Calu3 (cell line): Measurements from ENCODE around the gene YIF1A. TPM values are rescaled to one million over a fixed set of nuclear protein-coding genes. Genes with fewer than 3 reads are reported as not detected.
A peak's percentile ranks its signal among the peaks of the same experiment; 100 is the strongest.
"Not testable (repeated sequence)": the region's sequence is repeated elsewhere in the genome, so short reads cannot be mapped to it uniquely, and the experiment has no call there.

Experiments
- BruUV-seq: library from RNA; stranded (reverse); fragments of 400-500 nt; replicated peaks from 2 replicates; lab custom pipeline; 2021; lab: Mats Ljungman, UMichigan
- CTCF ChIA-PET: fragments of 300-600 bp; sonication (Branson Sonifier 250); formaldehyde crosslinking; loops from one replicate; lab custom pipeline; 2022; ENCODE audit warnings: antibody characterized with exemption; lab: Charles Lee
- DNase-seq: peaks from one replicate; pipeline ENCODE4 v3.0.0; 2022
- H3K27ac Mint-ChIP-seq: one replicate; pipeline ENCODE4 v1.8.0; 2022; ENCODE audit warnings: mixed read lengths; ENCODE audit not compliant: unreplicated experiment
- H3K27me3 Mint-ChIP-seq: one replicate; pipeline ENCODE4 v1.8.0; 2022; ENCODE audit warnings: mixed read lengths; ENCODE audit not compliant: unreplicated experiment
- H3K36me3 Mint-ChIP-seq: one replicate; pipeline ENCODE4 v1.8.0; 2022; ENCODE audit warnings: mild to moderate bottlenecking, moderate library complexity, mixed read lengths; ENCODE audit not compliant: insufficient read depth, unreplicated experiment
- H3K4me1 Mint-ChIP-seq: one replicate; pipeline ENCODE4 v1.8.0; 2022; ENCODE audit warnings: mild to moderate bottlenecking, low read depth, mixed read lengths; ENCODE audit not compliant: unreplicated experiment
- H3K4me3 Mint-ChIP-seq: one replicate; pipeline ENCODE4 v1.8.0; 2022; ENCODE audit warnings: mild to moderate bottlenecking, low read depth, moderate library complexity, mixed read lengths; ENCODE audit not compliant: unreplicated experiment
- H3K9me3 Mint-ChIP-seq: one replicate; pipeline ENCODE4 v1.8.0; 2022; ENCODE audit warnings: low read depth, mixed read lengths; ENCODE audit not compliant: unreplicated experiment
- intact Hi-C: fragments of 100-400 bp; cut with micrococcal nuclease; formaldehyde crosslinking; loops from one replicate; pipeline ENCODE4 v1.10.0; 2022; ENCODE audit not compliant: unreplicated experiment
- total RNA-seq: library from RNA; stranded (reverse); gene quantifications from 2 replicates; pipeline ENCODE4 v1.2.3, GENCODE V29; 2022
- TF ChIP-seq, protein P1 (sequence below): fragments of 200-600 bp; IDR thresholded peaks from one replicate; pipeline ENCODE4 v1.8.0; 2022; ENCODE audit warnings: antibody characterized with exemption; ENCODE audit not compliant: unreplicated experiment

The YIF1A gene
- total RNA-seq, 1 experiment from 2014 or later, result 98.8 TPM

- intact Hi-C loops, result no loop called here
- peak; percentile 97 for DNase-seq
These were observed 23.8 kb upstream of the YIF1A start for GRCh38 chr11:66312549-66313320.

GRCh38 chr11:66311965-66312548, 23.1 kb upstream of the YIF1A start:
- H3K4me1 Mint-ChIP-seq, result peaks cover 9% of the 10 kb centered on the region
- BruUV-seq, result no TSS peak
- TF ChIP-seq, protein P1, sequence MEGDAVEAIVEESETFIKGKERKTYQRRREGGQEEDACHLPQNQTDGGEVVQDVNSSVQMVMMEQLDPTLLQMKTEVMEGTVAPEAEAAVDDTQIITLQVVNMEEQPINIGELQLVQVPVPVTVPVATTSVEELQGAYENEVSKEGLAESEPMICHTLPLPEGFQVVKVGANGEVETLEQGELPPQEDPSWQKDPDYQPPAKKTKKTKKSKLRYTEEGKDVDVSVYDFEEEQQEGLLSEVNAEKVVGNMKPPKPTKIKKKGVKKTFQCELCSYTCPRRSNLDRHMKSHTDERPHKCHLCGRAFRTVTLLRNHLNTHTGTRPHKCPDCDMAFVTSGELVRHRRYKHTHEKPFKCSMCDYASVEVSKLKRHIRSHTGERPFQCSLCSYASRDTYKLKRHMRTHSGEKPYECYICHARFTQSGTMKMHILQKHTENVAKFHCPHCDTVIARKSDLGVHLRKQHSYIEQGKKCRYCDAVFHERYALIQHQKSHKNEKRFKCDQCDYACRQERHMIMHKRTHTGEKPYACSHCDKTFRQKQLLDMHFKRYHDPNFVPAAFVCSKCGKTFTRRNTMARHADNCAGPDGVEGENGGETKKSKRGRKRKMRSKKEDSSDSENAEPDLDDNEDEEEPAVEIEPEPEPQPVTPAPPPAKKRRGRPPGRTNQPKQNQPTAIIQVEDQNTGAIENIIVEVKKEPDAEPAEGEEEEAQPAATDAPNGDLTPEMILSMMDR, result peak; percentile 75
- peak; percentile 90 for DNase-seq
- H3K9me3 Mint-ChIP-seq, result no peaks in the 10 kb centered on the region
- CTCF ChIA-PET, result interaction anchor here (0.5 to 3.3 kb wide), 23 partner anchors 10 to 127 kb away, joined by 3 to 32 read pairs (median 4); partner anchors contain the start of genes MRPL11, RAB1B, RIN1 and SLC29A2
- peak overlapping the region; percentile 83 for H3K27ac Mint-ChIP-seq
- H3K4me3 Mint-ChIP-seq, result peak overlapping the region; percentile 90
- peaks cover 49% of the 10 kb centered on the region for H3K27me3 Mint-ChIP-seq
- H3K36me3 Mint-ChIP-seq, result peaks cover 24% of the 10 kb centered on the region
- intact Hi-C loops, result loop anchor here (2.0 kb wide), 1 partner anchor 77 kb away; no protein-coding TSS in a partner anchor

More at GRCh38 chr11:66312549-66313320, 23.8 kb upstream of the YIF1A start:
- Mint-ChIP-seq H3K4me3 (peak overlapping the region; percentile 90), H3K9me3 (no peaks in the 10 kb centered on the region), H3K36me3 (peaks cover 24% of the 10 kb centered on the region), H3K4me1 (peaks cover 9% of the 10 kb centered on the region), H3K27ac (peak overlapping the region; percentile 83), H3K27me3 (peaks cover 43% of the 10 kb centered on the region)
- CTCF ChIA-PET, result interaction anchor here (0.5 to 3.3 kb wide), 21 partner anchors 10 to 126 kb away, joined by 3 to 32 read pairs (median 5); partner anchors contain the start of genes BRMS1, MRPL11, RAB1B and RIN1
- TF ChIP-seq, protein P1, result no peak
- no TSS peak for BruUV-seq

DNA sequence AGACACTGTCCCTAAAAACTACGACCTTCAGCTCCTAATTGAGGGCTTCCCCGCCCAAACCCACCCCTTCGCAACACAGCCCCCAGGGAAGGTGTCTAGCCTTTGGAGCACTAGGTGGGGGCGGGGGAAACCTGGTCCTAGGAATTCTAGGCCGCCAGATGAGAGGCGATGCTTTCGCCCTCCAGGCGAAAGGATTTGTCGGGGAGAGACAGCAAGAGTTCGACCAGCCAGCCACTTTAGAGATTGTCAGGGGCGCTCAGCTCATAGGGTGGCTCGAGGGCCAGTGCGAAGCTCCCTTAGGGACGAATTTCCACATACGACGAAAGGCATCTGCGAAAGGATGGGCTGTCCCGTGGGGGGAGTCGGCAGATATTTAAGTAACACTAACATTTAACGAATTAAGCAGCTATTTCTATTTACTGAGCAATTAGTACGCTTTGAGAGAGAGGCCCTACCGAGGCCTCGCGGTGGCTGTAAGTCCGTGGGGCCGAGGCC, 22.6 kb upstream of the YIF1A start:
- intact Hi-C loops, result loop anchor here (2.0 kb wide), 1 partner anchor 77 kb away; no protein-coding TSS in a partner anchor
- Mint-ChIP-seq H3K4me1 (peaks cover 9% of the 10 kb centered on the region), H3K27me3 (peaks cover 52% of the 10 kb centered on the region), H3K27ac (peak overlapping the region; percentile 83), H3K4me3 (peak overlapping the region; percentile 90), H3K36me3 (peaks cover 24% of the 10 kb centered on the region), H3K9me3 (no peaks in the 10 kb centered on the region)
- TF ChIP-seq, protein P1, result no peak
- CTCF ChIA-PET, result interaction anchor here (0.5 to 3.3 kb wide), 12 partner anchors 10 to 127 kb away, joined by 3 to 32 read pairs (median 6); partner anchors contain the start of genes MRPL11, RIN1 and YIF1A
- BruUV-seq, result no TSS peak
- no peak for DNase-seq

DNA sequence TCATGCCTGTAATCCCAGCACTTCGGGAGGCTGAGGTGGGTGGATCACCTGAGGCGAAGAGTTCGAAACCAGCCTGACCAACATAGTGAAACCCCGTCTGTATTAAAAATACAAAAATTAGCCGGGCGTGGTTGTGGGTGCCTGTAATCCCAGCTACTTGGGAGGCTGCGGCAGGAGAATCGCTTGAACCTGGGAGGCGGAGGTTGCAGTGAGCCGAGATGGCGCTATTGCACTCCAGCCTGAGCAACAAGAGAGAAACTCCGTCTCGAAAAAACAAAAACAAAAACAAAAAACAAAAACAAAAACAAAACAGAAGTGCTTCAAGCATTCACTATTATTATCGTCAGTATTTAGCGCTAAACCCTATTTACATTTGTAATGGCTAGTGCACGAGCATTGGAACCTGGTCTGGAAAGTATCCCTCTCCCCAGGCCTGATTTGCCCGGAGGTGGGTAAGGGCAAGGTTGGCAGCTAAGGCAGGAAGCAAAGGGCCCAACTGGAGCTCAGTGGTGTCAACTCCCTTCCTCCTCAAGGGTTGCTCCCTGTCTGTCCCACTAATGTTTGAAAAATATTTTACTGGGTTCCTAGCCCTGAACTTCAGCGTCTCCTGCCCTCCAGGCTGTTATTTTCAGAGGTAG, 22.0 kb upstream of the YIF1A start:
- not testable (repeated sequence) for H3K9me3 Mint-ChIP-seq, H3K4me3 Mint-ChIP-seq, DNase-seq, H3K27ac Mint-ChIP-seq, BruUV-seq, H3K4me1 Mint-ChIP-seq
- Mint-ChIP-seq H3K36me3 (peaks cover 24% of the 10 kb centered on the region), H3K27me3 (peaks cover 47% of the 10 kb centered on the region)
- CTCF ChIA-PET, result interaction anchor here (0.5 to 3.3 kb wide), 12 partner anchors 10 to 128 kb away, joined by 3 to 32 read pairs (median 6); partner anchors contain the start of genes MRPL11, RIN1 and YIF1A
- intact Hi-C loops, result loop anchor here (2.0 kb wide), 1 partner anchor 78 kb away; no protein-coding TSS in a partner anchor
